HG03139 (cell line): ENCODE measurements around the gene TRIM69.
"Not testable (repeated sequence)": the region's sequence is repeated elsewhere in the genome, so short reads cannot be mapped to it uniquely, and the experiment has no call there.

ENCODE experiments used
- ATAC-seq: cut with Tn5 transposase; IDR thresholded peaks from one replicate; pipeline ENCODE4 v1.9.1; 2021; ENCODE audit not compliant: unreplicated experiment

TRIM69 gene

DNA sequence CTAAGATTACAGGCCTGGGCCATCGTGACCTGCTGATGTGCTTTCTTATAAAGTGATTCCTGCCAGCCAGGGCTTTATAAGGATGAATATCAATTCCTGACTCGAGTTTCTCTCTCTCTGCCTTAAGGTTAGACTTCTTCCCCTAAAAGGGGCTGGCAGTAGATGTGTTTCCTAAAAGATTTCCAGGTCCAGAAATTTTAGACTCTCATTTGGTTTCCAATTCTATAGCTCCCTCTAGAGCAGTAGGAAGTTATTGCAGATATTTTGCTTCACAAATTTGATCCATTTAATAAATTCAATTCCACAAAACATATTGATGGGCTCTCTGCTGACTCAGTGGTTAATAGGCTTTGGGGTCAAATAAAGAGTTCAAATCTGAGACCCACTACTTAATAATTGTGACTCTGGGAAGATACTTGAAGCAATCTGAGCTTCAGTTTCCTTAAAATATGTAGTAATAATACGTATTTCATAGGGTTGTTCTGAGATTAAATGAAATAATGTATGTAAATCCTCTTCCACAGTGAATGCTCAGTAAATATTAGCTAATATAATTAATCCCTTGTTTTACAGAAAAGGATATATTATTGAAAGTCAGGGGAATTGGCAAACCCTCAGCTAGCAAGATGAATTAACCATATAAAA, 2.1 kb downstream of the TRIM69 start:
- ATAC-seq = no peak

DNA sequence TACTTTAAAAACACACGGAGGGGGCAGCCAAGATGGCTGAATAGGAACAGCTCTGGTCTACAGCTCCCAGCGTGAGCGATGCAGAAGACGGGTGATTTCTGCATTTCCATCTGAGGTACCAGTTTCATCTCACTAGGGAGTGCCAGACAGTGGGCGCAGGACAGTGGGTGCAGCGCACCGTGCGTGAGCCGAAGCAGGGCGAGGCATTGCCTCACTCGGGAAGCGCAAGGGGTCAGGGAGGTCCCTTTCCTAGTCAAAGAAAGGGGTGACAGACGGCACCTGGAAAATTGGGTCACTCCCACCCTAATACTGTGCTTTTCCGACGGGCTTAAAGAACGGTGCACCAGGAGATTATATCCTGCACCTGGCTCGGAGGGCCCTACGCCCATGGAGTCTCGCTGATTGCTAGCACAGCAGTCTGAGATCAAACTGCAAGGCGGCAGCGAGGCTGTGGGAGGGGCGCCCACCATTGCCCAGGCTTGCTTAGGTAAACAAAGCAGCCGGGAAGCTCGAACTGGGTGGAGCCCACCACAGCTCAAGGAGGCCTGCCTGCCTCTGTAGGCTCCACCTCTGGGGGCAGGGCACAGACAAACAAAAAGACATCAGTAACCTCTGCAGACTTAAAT, 3.0 kb downstream of the TRIM69 start:
- ATAC-seq = not testable (repeated sequence)

DNA sequence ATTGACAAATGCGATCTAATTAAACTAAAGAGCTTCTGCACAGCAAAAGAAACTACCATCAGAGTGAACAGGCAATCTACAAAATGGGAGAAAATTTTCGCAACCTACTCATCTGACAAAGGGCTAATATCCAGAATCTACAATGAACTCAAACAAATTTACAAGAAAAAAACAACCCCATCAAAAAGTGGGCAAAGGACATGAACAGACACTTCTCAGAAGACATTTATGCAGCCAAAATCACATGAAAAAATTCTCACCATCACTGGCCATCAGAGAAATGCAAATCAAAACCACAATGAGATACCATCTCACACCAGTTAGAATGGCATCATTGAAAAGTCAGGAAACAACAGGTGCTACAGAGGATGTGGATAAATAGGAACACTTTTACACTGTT, 7.1 kb downstream of the TRIM69 start:
- ATAC-seq = not testable (repeated sequence)

DNA sequence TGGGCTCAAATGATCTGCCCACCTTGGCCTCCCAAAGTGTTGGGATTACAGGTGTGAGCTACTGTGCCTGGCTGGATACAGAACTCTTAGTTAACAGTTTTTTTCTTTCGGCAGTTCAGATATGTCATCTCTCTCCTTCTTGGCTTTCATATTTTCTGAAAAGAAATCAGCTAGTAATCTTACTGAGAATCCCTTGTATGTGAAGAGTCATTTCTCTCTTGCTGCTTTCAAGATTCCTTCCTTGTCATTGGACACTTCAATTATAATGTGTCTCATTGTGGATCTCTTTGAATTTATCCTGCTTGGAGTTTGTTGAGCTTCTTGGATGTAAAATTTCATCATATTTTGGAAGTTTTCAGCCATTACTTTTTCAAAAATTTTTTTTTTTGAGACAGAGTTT, 17.0 kb downstream of the TRIM69 start:
- no peak for ATAC-seq

DNA sequence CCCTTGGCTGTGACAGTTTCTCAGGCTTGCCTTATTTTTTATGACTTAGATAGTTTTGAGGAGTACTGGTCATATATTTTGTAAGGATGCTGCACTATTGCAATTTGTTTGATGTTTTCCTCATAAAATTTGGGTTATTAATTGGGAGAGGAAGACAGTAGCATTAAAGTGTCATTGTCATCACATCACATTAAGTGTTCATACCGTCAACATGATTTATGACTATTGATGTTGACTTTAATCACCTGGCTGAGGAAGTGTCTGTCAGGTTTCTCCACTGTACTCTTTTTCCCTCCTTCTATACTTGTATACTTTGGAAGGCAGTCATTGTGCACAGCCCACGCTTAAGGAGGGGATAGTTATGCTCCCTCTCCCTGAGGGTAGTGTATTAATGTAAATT, 26.9 kb downstream of the TRIM69 start:
- no peak for ATAC-seq

DNA sequence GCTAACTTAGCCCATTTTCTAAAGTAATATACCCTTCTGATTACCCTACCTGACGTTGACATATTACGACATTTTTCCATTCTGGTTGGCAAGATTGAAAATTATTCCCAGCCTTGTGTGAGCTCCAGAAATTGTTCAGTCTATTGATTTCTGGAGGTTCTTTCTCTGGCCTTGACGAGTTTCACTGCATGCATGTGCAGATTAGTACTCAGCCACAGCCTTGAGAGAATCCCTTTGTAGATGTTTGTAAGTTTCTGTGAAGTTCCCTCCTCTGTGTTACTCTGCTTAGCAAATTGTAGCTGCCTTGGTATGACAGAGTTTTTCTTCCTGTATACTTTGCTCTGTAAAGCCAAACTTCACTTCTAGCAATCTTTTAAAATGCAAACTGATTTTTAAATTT, 27.5 kb downstream of the TRIM69 start:
- no peak for ATAC-seq

DNA sequence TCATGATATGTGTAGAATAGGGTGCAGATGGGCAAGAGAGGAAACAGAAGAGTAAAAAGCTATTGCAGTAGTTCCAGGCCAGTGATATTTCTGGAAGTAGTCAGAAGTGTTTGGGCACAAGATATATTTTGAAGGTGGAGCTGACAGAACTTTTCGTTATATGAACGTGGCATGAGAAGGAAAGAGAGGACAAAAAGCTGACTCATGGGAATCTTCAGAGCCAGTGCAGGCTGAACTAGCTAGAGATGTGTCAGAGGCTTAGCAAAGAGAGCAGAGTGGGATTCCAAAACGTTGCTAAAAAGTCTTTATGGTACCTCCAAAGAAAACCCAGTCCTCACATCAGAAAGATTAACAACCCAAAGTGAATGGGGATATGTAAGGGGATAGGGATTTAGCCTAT, 28.7 kb downstream of the TRIM69 start:
- no peak for ATAC-seq

DNA sequence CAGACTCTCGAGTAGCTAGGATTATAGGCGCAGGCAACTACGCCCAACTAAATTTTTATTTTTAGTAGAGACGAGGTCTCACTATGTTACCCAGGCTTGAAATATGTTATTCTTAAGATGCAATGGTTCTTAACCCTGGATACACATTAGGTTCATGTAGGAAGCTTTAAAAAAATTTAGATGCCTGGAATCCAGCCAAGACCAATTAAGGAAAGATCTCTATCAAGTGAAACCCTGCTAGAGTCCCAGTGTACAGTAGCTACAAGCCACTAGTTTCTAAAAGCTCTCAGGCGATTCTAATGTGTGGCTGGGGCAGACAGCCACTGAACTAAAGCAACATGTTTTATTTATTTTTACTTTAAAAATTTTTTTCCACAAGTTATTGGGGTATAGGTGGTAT, 33.2 kb downstream of the TRIM69 start:
- ATAC-seq = no peak

DNA sequence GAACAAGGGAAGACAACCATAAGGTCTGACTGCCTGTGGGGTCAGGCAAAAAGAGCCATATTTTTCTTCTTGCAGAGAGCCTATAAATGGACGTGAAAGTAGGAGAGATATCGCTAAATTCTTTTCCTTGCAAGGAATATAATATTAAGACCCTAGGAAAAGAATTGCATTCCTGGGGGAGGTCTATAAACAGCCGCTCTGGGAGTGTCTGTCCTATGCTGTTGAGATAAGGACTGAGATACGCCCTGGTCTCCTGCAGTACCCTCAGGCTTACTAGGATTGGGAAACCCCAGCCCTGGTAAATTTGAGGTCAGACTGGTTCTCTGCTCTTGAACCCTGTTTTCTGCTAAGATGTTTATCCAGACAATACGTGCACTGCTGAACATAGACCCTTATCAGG, 34.4 kb downstream of the TRIM69 start:
- ATAC-seq = not testable (repeated sequence)

DNA sequence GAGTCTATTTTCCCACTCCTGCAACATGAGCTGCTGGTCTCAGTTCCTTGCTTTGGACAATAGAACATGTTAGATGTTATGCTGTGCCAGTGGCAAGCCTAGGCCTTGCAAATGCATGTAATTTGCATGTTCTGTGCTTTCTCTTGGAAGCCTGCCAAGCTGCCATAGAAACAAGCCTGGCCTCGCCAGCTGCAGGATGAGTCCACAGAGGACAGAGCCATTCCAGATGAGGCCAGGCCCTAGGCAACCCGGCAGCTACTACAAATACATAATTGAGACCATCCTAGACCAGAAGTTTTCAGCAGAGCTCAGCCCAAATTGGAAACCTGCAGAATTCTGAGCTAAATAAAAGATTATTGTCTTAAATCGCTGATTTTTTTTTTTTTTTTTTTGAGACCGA, 39.6 kb downstream of the TRIM69 start:
- no peak for ATAC-seq

DNA sequence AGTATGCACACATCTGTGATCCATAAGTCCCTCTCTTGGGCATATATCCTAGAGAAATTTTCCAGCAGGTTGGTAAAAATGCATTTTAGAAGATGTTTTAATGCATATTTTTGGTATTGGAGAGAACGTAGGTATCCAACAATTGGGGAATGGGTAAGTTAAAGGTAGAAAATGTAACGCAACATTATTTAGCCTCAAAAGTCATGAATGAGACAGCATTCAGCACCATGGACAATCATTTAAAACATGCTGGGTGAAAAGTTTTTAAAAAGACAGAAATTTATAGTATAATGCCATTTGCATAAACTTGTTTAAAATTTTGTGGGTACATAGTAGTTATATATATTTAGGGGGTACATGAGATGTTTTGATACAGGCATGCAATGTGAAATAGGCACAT, 43.4 kb downstream of the TRIM69 start:
- ATAC-seq = no peak

DNA sequence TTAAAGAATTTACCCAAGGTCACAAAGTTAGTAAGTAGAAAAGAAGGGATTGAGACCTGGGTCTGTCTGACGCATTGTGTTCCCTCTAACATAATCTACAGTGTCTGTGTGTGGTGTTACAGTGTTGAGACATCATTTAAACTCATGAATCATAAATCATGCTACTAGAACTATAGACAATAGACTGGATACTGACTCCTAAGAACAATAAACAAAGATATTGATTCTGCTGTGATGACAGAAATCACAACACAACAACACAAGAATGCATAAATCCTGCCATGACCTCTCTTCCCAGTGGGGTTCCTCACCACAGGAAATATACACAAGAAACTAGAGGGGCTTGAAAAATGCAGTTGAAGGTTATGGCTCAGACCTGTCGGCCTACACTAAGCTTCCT, 44.3 kb downstream of the TRIM69 start:
- no peak for ATAC-seq

DNA sequence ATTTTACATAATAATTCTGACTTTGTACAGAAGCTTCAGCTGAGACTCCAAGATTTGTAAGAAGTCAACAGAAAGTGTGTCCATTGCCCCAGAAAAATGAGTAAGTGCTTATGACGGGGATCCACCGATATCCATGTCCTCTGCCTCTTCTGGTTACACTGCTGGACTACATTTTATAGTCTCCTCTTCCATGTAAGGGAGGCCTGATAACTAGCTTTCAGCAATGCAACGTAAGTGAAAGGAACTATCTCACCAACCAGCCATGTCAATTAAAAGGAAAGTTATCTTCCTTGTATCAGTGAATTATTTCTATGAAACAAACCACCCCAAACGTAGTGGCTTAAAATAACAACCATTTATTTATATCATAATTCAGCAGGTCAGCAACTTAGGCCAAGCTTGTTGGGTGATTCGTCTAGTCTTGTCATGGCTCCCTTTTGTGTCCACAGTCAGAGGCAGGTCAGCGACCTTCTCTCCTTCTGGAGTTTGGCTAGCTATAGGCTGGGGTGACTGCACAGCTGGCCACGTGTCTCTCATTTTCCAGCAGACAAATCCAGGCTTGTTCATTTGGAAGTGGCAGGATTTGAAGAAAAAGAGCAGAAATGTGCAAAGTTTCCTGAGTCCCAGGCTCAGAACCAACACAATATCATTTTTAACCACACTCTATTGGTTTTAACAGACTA, 44.9 kb downstream of the TRIM69 start:
- no peak for ATAC-seq

DNA sequence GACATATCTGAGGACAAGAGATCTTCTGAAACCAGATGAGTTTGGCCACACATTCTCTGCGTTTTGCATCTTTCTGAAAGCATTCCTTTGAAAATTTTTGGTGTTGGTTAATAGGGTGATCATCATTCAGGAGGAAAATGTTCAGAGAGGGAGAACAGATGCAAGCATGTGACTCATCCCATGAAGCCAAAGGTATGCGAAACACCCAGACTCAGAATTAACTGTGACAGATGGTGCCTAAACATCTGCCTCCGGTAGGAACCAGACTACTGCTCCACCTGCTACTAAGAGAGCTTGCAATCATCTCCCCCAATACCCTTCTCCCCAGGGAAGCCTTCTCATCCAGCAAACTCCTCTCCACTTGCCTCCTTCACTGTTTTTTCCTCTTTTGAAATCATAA, 46.2 kb downstream of the TRIM69 start:
- ATAC-seq = no peak

DNA sequence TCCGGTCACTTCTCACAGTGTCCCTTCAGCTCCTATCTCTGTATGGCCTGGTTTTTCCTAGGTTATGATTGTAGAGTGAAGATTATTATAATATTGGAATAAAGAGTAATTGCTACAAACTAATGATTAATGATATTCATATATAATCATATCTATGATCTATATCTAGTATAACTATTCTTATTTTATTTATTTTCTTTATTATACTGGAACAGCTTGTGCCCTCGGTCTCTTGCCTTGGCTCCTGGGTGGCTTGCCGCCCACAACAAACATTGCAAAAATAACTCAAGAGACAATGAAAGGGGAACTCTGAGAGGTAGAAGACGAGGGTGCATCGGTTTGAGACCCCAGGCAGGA, 48.6 kb downstream of the TRIM69 start:
- ATAC-seq = not testable (repeated sequence)

DNA sequence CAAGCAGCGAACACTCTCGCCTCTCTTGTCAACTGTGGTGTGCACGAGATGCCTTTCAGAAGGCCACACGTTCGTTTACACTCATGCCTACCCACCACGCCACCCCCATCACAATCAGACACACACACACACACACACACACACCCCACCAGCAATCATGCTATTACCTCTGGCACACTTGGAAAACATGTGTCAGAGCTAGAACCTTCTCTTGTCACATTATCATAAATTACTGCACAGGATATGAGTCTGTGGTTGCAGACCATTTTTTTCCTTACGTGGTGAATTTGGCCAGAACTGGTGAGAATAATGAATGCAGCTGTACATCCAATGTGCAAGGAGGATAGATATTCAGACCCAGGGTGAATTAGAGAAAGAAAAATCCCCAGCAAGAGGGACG, 52.4 kb downstream of the TRIM69 start:
- no peak for ATAC-seq

DNA sequence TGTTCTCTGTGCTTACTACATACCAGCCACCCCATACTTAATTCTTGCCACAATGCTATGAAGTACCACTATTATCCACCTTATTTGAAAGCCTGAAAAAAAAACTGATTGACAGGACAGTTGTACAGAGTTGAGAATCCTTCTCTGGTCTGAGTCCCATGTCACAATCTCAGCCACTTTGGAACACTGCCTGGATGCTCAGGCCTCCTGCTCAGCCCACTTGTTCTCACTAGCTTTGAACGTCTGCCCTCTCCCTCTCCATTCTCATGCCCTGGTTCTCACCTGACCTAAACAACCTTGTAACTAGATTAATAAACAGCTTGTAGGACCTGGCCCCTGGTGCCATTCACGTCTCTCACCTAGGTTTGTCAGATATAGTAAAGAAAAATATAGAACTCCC, 53.9 kb downstream of the TRIM69 start:
- ATAC-seq = no peak

DNA sequence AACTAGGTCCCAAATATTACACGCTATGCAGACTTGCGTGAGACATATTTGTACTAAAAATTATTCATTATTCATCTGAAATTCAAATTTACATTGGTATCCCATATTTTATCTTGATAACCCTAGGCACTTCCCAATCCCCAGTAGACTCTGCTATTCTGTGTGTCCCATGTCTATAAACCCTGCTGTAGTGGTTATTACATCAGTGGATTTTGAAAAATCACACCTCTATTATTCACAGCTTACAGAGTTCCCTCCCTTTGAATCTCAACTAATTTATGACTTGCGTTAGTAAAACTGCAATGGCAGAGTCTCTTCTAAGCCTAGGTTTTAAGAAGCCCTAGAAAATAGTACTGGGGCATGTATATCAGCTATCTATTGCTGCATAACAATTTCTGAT, 54.3 kb downstream of the TRIM69 start:
- no peak for ATAC-seq

DNA sequence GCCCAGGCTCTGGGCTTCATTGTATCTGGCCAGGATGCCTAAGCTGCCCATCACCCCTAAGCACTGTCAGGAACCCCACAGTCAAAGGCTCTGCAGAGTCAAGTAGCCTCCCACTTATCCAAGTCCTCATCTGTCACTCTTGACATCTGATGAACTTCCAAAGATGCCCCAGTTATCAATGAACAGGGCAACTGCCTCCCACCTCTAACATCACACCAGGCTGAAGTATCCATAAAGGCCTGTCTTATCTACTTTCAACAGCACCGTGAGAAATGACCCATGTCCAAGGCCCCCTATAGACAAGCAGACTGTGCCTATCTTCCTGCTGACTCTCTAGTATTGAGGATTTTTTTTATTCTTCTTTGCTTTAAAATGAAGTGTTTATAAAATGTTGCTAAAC, 56.4 kb downstream of the TRIM69 start:
- no peak for ATAC-seq

DNA sequence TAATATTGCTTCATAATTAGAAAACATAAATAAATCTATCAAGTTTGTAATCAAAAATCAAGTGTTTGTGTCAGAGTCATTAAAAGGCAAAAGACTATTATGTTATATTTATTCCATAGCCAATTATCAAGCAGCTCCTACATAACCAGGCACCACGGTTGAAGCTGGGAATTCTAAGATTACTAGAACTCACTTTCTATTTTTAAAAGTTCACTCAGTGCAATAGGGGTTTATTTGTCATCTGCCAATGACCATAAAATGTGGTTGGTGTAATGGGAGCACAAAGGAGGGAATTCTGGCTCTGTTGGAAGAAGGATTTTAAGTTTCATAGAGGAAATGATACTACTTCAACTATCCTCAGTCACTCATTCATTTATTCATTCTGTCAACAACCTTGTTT, 57.7 kb downstream of the TRIM69 start:
- ATAC-seq = no peak

DNA sequence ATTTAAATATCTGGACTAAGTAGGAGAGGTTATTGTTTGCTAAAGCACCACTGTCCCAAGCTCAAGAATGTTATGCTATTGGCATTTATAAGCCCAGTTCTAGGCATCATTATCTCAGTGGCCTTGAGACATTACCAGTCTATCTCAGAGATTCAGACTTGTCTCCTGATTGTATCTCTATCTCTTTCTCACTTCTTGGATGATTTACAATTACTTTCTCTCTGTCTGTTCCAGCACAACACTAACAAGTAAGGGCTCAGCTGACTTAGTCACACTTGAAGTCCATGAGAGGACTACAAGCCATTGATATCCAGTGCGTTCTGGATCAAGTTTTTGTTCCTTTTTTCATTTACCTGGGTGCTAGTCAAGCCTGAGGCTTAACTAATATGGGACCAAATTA, 60.2 kb downstream of the TRIM69 start:
- no peak for ATAC-seq

DNA sequence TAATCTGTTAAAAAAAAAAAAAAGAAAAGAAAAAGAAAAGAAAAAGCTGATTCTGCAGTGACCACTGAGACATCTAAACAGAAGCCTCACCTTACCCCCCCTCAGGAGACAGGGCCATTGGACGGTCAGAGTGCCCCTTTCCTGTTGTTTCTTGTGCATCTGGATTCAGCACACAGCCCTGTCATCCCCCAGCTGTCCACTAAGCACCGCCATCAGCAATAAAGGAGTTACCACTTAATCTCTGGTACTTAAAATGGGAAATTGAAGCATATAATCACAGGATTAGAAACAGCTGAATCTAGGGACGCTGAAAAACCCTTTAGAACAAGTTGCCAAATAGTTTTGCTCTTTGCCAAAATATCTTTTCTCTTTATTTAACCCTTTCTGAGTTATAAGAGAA, 62.5 kb downstream of the TRIM69 start:
- ATAC-seq = no peak

DNA sequence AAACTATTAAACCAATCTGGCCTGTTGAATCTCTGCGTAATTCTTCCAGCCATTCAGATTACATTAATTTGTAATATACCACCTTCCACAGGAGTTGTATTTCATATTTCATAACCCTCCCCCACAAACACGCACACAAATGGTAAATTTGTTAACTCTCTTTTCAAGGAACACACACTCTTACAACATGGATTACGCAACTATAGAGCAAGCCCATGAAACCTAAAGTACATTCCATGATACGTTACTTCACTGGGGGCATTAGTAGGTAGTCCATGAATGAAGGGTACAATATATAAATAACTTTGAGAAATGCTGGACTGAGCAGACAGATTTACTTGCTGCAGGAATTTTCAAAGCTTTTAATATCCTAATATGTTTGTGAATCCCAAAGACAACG, 65.0 kb downstream of the TRIM69 start:
- ATAC-seq = no peak
